Adrenal gland (tissue), 12 donors: Measurements from ENCODE around the gene C1GALT1C1L. TPM values are rescaled to one million over a fixed set of nuclear protein-coding genes. Genes with fewer than 3 reads are reported as not detected.

Experiments used
- DNase-seq, 7 donors: peaks; one replicate each; pipeline ENCODE4 v3.0.0-alpha.2; 2019 to 2020
- H3K27ac ChIP-seq, 5 donors: fragments of 200-600 bp; sonication (generic) in 4 of 5; 1 replicate in 3 of 5; 2 replicates in 2 of 5; pipeline versions ENCODE4 v1.5.1 to v1.8.0; 2016 to 2020; ENCODE audit warnings: mild to moderate bottlenecking in 1 of 5
- H3K27me3 ChIP-seq: fragments of 200-600 bp; 2 replicates; pipeline ENCODE4 v1.8.0; 2021
- H3K36me3 ChIP-seq, 2 donors: fragments of 200-600 bp; replicated peaks in 1 of 2; 1 replicate in 1 of 2; 2 replicates in 1 of 2; pipeline versions ENCODE4 v1.5.1 to v1.8.0; 2018 to 2022
- H3K4me1 ChIP-seq, 2 donors: fragments of 200-600 bp; replicated peaks in 1 of 2; 1 replicate in 1 of 2; 2 replicates in 1 of 2; pipeline versions ENCODE4 v1.5.1 to v1.8.0; 2018 to 2021
- H3K4me3 ChIP-seq, 4 donors: fragments of 200-600 bp; sonication (generic) in 3 of 4; one replicate each; pipeline ENCODE4 v1.5.1; 2016 to 2018
- H3K9me3 ChIP-seq, 3 donors: fragments of 200-600 bp; sonication (generic) in 1 of 3; replicated peaks in 1 of 3; 1 replicate in 2 of 3; 2 replicates in 1 of 3; pipeline versions ENCODE4 v1.5.1 to v1.8.0; 2016 to 2021
- POLR2A ChIP-seq, 2 donors: fragments of 450-650 bp; IDR thresholded peaks; one replicate each; pipeline ENCODE4 v1.6.1; 2017; ENCODE audit warnings: antibody characterized with exemption in 2 of 2, mild to moderate bottlenecking in 2 of 2, moderate library complexity in 1 of 2
- WGBS, 4 donors: extraction: QIAGEN DNeasy Blood & Tissue Kit in 2 of 4; methylation state at CpG; one replicate each; pipeline versions ENCODE4 v1.1.5 to v1.1.7; 2013 to 2017; 5-methylcytosine and 5-hydroxymethylcytosine counted together
- intact Hi-C, 2 donors: fragments of 100-400 bp; cut with DNase I; formaldehyde crosslinking; loops; one replicate each; pipeline versions ENCODE4 v1.14.1 to v1.15.0; 2022 to 2023
- polyA plus RNA-seq, 3 donors: library from polyadenylated mRNA; stranded (reverse); fragments of 200-250 nt in 2 of 3; fragments of 350-450 nt in 1 of 3; fragmentation: Illumina TruSeq in 1 of 3; extraction: RNeasy Lipid Tissue Mini Kit (QIAGEN cat#74804) in 1 of 3; gene quantifications; one replicate each; pipeline ENCODE4 v1.2.3, GENCODE V29; 2013 to 2014
- total RNA-seq, 9 donors: library from RNA; depleted of rRNA in 4 of 9; stranded (reverse); fragments of >200 nt in 4 of 9; fragments of 120-200 nt in 1 of 9; fragmentation: NEBNext Ultra II Directional in 1 of 9; extraction: Animal tissue kit (Norgen Biotek cat#: 25700) in 1 of 9; gene quantifications; one replicate each; pipeline versions ENCODE4 v1.1.0 to v1.2.4, GENCODE V29; 2013 to 2023
- TF ChIP-seq, protein P1 (sequence below), 6 experiments: fragments of 450-650 bp in 4 of 6; fragments of 200-600 bp in 2 of 6; sonication (generic) in 1 of 6; IDR thresholded peaks; 1 replicate in 5 of 6; 2 replicates in 1 of 6; pipeline versions ENCODE4 v1.5.1 to v1.8.0; 2016 to 2021; ENCODE audit warnings: antibody characterized with exemption in 6 of 6, mild to moderate bottlenecking in 2 of 6, moderate library complexity in 1 of 6
- donor health status: healthy with polysubstance abuse.
- donor health status: Bipolar disorder and iron deficiency.
- donor health status: DM: yes; HTN: yes; CAD: no.
- donor health status: DM: no; HTN: no; CAD: no.
- donor health status: DM: no; HTN: no; CAD: no.
- donor health status: DM: yes; HTN: yes; CAD: no.

C1GALT1C1L gene
- total and polyA plus RNA-seq, 12 donors, result 0.71 to 4.0 (median 1.9) TPM

DNA sequence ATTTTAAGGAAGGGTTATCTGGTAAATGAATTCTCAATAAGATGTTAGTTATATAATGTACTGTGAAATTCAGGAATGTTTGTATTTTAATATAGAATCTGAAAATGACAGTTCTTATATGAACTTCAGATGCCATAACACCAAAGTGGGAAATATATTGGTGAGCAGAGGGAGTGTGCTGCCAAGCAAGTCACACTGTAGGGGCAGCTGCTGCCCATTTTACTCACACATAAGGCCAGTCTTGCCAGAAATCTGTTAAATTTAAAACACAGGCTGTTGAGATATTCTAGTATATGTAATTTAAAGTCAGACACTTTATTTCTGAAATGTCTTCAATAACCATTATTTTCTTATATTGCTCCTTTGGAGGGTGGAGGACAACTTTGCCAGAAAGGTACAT, 34.6 kb upstream of the C1GALT1C1L start:
- H3K27me3 ChIP-seq, result no peaks in the 10 kb centered on the region
- H3K27ac ChIP-seq, result no peak overlapping the region
- no peak for DNase-seq
- no peaks in the 10 kb centered on the region for H3K9me3 ChIP-seq
- TF ChIP-seq, protein P1, sequence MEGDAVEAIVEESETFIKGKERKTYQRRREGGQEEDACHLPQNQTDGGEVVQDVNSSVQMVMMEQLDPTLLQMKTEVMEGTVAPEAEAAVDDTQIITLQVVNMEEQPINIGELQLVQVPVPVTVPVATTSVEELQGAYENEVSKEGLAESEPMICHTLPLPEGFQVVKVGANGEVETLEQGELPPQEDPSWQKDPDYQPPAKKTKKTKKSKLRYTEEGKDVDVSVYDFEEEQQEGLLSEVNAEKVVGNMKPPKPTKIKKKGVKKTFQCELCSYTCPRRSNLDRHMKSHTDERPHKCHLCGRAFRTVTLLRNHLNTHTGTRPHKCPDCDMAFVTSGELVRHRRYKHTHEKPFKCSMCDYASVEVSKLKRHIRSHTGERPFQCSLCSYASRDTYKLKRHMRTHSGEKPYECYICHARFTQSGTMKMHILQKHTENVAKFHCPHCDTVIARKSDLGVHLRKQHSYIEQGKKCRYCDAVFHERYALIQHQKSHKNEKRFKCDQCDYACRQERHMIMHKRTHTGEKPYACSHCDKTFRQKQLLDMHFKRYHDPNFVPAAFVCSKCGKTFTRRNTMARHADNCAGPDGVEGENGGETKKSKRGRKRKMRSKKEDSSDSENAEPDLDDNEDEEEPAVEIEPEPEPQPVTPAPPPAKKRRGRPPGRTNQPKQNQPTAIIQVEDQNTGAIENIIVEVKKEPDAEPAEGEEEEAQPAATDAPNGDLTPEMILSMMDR (IDR thresholded peaks at IDR 0.05), result no peak
- TF ChIP-seq POLR2A (IDR thresholded peaks at IDR 0.05), result no peak
- no peaks in the 10 kb centered on the region for H3K36me3 ChIP-seq
- intact Hi-C loops, result no loop called here
- H3K4me1 ChIP-seq, result peaks cover 0 to 8% of the 10 kb centered on the region in 2 donors
- H3K4me3 ChIP-seq, result no peak overlapping the region

DNA sequence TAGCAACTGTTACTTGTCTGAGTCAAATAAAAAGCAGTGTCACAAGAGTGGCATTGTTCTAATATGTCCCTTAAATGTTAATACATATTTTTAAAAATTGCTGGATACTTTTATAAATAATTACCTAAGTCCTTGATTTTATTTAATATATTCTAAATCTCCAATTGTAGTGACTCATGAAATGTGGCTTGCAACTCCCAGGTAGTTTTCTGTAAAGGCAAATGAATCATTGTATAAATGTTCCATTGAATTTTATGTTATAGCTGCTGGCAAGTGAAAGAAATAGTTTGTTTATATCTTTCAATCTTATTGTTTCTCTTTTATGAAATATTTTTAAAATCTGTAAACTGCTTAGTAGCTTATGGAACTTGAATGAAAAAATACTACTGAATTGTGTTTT, 32.7 kb upstream of the C1GALT1C1L start:
- intact Hi-C loops, result no loop called here
- no peak for TF ChIP-seq POLR2A (IDR thresholded peaks at IDR 0.05)
- no peak overlapping the region for H3K27ac ChIP-seq
- H3K36me3 ChIP-seq, result no peaks in the 10 kb centered on the region
- no peaks in the 10 kb centered on the region for H3K9me3 ChIP-seq
- no peak for DNase-seq
- no peaks in the 10 kb centered on the region for H3K27me3 ChIP-seq
- H3K4me3 ChIP-seq, result no peak overlapping the region
- peaks cover 0 to 8% of the 10 kb centered on the region in 2 donors for H3K4me1 ChIP-seq

DNA sequence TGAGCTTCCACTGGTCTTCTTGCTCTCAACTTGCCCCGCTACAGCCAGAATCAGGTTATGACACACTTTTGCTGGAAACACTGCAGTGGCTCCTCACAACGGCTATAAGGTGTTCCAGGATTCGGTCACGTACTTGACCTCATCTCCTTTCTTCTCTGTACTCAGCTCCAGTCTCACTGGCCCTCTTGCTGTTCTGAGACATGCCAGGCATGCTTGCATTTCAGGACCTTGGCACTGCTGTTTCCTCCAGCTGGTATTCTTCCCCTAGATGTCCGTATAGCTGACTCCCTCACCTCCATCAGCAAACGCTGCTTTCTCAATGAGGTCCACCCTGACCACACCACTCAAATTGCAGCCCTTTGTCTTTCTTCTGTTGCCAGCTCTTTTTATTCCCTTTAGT, 31.9 kb upstream of the C1GALT1C1L start:
- peak in 1 of 7 donors; percentile 6 for DNase-seq
- whole genome bisulfite sequencing, 4 donors, result 66 to 81% (median 75%) methylated on average over 6 of the region's 6 CpGs
- Histone ChIP-seq H3K36me3 (no peaks in the 10 kb centered on the region), H3K27me3 (no peaks in the 10 kb centered on the region), H3K4me1 (peaks cover 0 to 8% of the 10 kb centered on the region in 2 donors), H3K27ac (peak overlapping the region in 2 of 5 donors; percentile 51 to 76), H3K4me3 (no peak overlapping the region), H3K9me3 (no peaks in the 10 kb centered on the region)
- TF ChIP-seq, protein P1 (IDR thresholded peaks at IDR 0.05), result no peak
- TF ChIP-seq POLR2A (IDR thresholded peaks at IDR 0.05), result no peak
- intact Hi-C loops, result no loop called here

- WGBS, 4 donors, result 22 to 29% (median 24%) methylated on average over 7 of the region's 7 CpGs
- intact Hi-C loops, result no loop called here
- no peaks in the 10 kb centered on the region for H3K36me3 ChIP-seq
Observed at GRCh38 chr2:43707255-43708015, 31.2 kb upstream of the C1GALT1C1L start.

More at GRCh38 chr2:43707255-43708015, 31.2 kb upstream of the C1GALT1C1L start:
- Histone ChIP-seq H3K9me3 (no peaks in the 10 kb centered on the region), H3K27ac (peak overlapping the region in 4 of 5 donors; percentile 15 to 76 (median 42)), H3K4me3 (no peak overlapping the region), H3K4me1 (peaks cover 0 to 8% of the 10 kb centered on the region in 2 donors), H3K27me3 (no peaks in the 10 kb centered on the region)
- DNase-seq, result peak; percentile 77 to 93 (median 90)
- TF ChIP-seq, protein P1 (IDR thresholded peaks at IDR 0.05), result no peak
- TF ChIP-seq POLR2A (IDR thresholded peaks at IDR 0.05), result peak in 1 of 2 donors; percentile 24
